ENCODE data around the gene ACADL. TPM values are rescaled to one million over a fixed set of nuclear protein-coding genes. Genes with fewer than 3 reads are reported as not detected.

ACADL gene
- total RNA-seq, 4 donors from 2014 or later: 0.44 to 1.6 (median 0.95) TPM

DNA sequence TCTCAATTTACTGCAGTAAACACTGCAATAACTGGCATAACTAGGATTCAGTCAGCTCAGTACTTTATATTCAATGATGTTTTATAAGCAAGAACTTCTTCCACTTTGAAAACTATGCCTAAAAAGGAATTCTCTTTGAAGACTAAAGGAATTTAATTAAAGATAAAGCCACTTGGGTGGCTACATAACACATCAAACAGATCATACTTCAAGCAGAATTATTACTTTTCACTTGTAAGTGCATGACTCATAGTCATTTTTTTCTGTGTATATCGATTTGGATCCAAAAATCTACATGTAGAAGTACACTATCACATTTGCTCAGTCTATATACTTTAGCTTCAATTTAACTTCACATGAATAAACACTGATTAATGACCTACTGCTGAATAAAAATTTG is 58.0 kb downstream of the ACADL start:
- no peaks in the 10 kb centered on the region for H3K36me3 ChIP-seq
- TF ChIP-seq POLR2A (IDR thresholded peaks at IDR 0.05): no peak
- TF ChIP-seq, protein P1, sequence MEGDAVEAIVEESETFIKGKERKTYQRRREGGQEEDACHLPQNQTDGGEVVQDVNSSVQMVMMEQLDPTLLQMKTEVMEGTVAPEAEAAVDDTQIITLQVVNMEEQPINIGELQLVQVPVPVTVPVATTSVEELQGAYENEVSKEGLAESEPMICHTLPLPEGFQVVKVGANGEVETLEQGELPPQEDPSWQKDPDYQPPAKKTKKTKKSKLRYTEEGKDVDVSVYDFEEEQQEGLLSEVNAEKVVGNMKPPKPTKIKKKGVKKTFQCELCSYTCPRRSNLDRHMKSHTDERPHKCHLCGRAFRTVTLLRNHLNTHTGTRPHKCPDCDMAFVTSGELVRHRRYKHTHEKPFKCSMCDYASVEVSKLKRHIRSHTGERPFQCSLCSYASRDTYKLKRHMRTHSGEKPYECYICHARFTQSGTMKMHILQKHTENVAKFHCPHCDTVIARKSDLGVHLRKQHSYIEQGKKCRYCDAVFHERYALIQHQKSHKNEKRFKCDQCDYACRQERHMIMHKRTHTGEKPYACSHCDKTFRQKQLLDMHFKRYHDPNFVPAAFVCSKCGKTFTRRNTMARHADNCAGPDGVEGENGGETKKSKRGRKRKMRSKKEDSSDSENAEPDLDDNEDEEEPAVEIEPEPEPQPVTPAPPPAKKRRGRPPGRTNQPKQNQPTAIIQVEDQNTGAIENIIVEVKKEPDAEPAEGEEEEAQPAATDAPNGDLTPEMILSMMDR (IDR thresholded peaks at IDR 0.05): no peak
- no peak overlapping the region for H3K4me3 ChIP-seq
- H3K27me3 ChIP-seq: no peaks in the 10 kb centered on the region
- DNase-seq: no peak
- whole genome bisulfite sequencing, 2 donors: 10 to 21% methylated on average over 1 of the region's 1 CpG
- intact Hi-C loops (cut with DNase I): no loop called here
- H3K9me3 ChIP-seq: no peaks in the 10 kb centered on the region
- peak overlapping the region in 3 of 4 donors; percentile 18 to 100 (median 100) for H3K27ac ChIP-seq
- H3K4me1 ChIP-seq: peaks cover 0 to 49% (median 25%) of the 10 kb centered on the region in 3 donors

DNA sequence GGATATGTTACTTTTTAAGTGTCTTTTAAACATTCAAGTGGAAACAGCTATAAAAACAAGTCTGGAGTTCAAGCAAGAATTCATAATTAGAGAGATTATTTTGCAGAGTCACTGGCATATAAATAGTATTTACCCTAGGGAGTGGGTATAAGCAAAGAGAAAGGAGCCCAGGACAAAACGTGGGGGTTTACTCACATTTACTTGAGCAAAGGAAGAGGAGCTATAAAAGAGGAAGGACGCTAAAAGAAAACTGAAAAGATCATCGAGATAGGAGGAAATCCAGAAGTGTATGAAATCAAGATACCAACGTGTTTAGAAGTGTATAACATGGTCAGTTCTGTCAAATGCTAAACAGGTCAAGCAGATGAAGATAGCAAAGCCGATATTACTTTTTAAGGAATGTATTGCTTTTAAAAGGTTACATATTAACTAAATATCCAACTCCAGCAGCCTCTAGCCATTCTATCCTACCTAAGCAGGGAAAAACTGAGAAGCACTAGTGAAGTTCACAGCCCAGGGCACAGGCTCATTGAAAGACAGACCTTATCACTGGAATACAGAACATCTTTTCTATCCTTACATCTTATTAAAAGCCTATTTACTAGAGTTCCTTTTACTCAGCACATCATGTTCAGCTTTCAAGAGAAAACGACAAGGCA is 62.7 kb downstream of the ACADL start:
- Histone ChIP-seq H3K27ac (peak overlapping the region in 1 of 4 donors; percentile 49), H3K36me3 (no peaks in the 10 kb centered on the region), H3K9me3 (no peaks in the 10 kb centered on the region), H3K4me3 (no peak overlapping the region), H3K4me1 (peaks cover 0 to 20% (median 9%) of the 10 kb centered on the region in 3 donors), H3K27me3 (no peaks in the 10 kb centered on the region)
- no peak for DNase-seq
- 51 to 53% methylated on average over 6 of the region's 6 CpGs for WGBS, 2 donors
- intact Hi-C loops (cut with DNase I): no loop called here
- TF ChIP-seq, protein P1 (IDR thresholded peaks at IDR 0.05): no peak

DNA sequence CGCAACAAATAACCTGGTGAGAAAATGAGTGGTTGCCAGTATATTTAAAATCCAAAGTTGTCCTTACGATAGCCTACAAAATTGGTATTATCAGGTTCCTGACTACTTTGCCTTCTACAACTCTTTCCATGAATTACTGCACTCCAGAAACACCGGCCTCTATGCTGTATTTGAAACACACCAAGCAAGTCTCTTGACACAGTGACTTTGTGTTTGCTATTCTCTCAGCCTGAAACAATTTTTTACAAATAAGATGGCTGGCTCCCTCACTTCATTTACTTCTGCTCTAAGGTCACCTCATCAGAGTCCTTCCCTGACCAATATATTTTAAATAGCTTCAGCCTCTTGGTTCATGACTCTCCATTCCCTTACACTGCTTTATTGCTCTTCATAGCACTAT is 66.2 kb downstream of the ACADL start:
- H3K9me3 ChIP-seq: no peaks in the 10 kb centered on the region
- no peak overlapping the region for H3K27ac ChIP-seq
- H3K4me1 ChIP-seq: peaks cover 0 to 3% (median 3%) of the 10 kb centered on the region in 3 donors
- H3K36me3 ChIP-seq: peaks cover 0 to 22% (median 0%) of the 10 kb centered on the region in 3 donors
- DNase-seq: no peak
- no peaks in the 10 kb centered on the region for H3K27me3 ChIP-seq
- intact Hi-C loops (cut with DNase I): no loop called here
- no peak for TF ChIP-seq POLR2A (IDR thresholded peaks at IDR 0.05)
- TF ChIP-seq, protein P1 (IDR thresholded peaks at IDR 0.05): no peak
- WGBS, 2 donors: 94 to 97% methylated on average over 3 of the region's 3 CpGs
- no peak overlapping the region for H3K4me3 ChIP-seq

DNA sequence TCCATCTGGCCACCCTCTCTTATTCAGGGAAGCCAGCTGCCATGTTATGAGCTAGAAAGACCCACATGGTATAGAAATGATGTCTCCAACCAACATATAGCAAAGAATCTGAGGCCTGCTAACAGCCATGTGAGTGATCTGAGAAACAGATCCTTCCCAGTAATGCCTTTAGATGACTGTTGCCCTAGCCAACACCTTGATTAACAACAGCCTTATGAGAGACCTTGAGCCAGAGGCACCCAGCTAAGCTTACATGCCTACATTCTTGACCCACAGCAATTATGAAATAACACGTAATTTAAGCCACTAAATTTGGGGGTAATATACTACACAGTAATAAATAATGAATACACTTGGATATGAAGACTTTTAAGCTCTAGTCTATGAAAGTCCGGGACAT is 67.0 kb downstream of the ACADL start:
- Histone ChIP-seq H3K27ac (no peak overlapping the region), H3K4me1 (peaks cover 0 to 4% (median 3%) of the 10 kb centered on the region in 3 donors), H3K9me3 (no peaks in the 10 kb centered on the region), H3K36me3 (peaks cover 0 to 30% (median 0%) of the 10 kb centered on the region in 3 donors), H3K27me3 (no peaks in the 10 kb centered on the region), H3K4me3 (no peak overlapping the region)
- DNase-seq: no peak
- intact Hi-C loops (cut with DNase I): no loop called here
- WGBS, 2 donors: 87% methylated on average over 2 of the region's 2 CpGs
- TF ChIP-seq, protein P1 (IDR thresholded peaks at IDR 0.05): no peak
- TF ChIP-seq POLR2A (IDR thresholded peaks at IDR 0.05): no peak

DNA sequence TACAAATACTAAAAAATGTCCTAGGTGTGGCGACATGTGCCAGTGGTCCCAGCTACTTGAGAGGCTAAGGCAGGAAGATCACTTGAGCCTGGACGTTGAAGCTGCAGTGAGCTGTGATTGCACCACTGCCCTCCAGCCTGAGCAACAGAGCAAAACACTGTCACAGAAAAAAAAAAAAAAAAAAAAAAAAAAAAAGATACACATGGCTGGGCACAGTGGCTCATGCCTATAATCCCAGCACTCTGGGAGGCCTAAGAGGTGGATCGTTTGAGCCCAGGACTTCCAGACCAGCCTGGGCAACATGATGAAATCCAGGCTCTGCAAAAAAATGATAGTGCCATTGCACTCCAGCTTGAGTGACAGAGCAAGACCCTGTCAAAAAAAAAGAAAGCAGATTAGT is 67.7 kb downstream of the ACADL start:
- Histone ChIP-seq H3K27ac (no peak overlapping the region), H3K4me1 (peaks cover 0 to 4% (median 0%) of the 10 kb centered on the region in 3 donors), H3K4me3 (no peak overlapping the region), H3K27me3 (no peaks in the 10 kb centered on the region), H3K9me3 (no peaks in the 10 kb centered on the region), H3K36me3 (peaks cover 0 to 37% (median 0%) of the 10 kb centered on the region in 3 donors)
- DNase-seq: no peak
- TF ChIP-seq, protein P1 (IDR thresholded peaks at IDR 0.05): no peak
- TF ChIP-seq POLR2A (IDR thresholded peaks at IDR 0.05): no peak
- intact Hi-C loops (cut with DNase I): no loop called here
- 67 to 83% methylated on average over 2 to 3 of the region's 3 CpGs for WGBS, 2 donors
